Forelimb muscle (tissue), 1 donor: ENCODE results near the gene SDF4. TPM values are rescaled to one million over a fixed set of nuclear protein-coding genes. Genes with fewer than 3 reads are reported as not detected.

Experiments
- DNase-seq: peaks from one replicate; pipeline ENCODE4 v3.0.0-alpha.2; 2013; ENCODE audit warnings: low read depth
- polyA plus RNA-seq: library from polyadenylated mRNA; unstranded; fragments of 120-200 nt; gene quantifications from one replicate; pipeline ENCODE4 v1.2.1, GENCODE V29; 2013; ENCODE audit not compliant: insufficient read length

Gene SDF4
- polyA plus RNA-seq, 1 donor, result 88.6 TPM

DNA sequence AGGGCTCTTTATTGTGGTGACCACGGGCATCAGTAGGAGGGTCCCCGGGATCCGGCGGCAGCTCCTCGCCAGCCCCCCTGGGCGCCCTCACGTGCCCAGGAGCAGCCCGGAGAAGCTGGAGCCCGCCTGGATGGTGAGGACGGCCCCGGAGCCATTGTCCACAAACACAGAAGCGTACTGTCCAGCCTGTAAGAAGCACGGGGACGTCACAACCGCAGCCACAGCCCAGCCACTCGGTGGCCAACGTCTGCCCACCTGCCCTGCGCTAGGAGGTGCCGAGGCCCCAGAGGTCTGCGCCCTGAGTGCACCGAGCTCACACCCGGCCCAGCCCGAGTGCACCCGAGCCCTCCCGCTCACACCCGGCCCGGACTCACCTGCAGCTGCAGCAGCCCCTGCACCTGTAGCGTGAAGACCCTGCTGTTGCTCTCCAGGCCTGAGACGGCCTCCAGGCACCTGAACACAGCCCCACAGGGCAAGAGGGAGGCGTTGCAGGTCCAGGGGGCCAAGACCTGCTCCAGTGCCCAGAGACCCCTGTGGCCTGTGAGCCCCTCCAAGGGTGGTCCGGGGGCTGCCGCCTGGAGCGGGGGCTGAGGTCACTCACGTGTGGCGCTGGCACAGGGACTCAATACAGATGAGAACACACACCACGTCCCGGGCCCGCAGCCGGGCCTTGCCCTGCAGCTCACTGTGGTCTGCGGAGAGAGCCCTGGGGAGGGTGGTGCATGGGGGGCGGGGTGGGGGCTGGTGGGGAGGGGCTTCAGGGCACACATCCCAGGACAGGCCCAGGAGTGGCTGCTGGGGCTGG, 10.9 kb upstream of the SDF4 start:
- no peak for DNase-seq

DNA sequence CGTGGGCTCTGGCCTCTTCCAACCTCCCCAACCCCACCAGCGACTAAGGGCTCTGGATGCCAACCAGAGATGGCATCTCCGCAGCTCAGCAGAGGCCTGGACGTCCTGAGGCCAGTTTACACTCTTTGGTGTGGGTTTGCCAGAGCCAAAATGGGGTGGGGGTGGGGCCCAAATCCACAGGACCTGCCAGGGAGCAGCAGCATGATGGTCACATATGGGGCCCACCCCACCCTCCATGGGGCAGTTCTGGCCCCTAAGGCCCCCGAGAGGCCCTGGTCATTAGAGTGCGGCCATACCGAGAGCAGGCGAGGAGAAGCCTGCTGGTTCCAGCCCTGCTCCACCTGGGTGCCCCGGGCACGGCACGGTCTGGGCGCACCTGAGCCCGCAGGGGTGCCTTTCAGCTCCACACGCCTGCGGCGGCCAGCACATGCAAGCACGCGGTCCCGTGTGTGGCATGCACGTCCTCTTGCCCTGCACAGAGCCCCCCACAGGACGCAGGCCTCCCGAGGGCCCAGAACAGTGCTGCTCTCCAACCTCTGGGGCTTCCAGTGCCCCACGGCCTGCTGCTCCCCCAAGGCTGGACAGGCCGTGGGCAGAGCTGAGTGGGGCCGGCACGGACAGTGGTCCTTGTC, 9.9 kb upstream of the SDF4 start:
- DNase-seq, result no peak

- no peak for DNase-seq
Measured at GRCh38 chr1:1240822-1241587, 9.2 kb upstream of the SDF4 start.

DNA sequence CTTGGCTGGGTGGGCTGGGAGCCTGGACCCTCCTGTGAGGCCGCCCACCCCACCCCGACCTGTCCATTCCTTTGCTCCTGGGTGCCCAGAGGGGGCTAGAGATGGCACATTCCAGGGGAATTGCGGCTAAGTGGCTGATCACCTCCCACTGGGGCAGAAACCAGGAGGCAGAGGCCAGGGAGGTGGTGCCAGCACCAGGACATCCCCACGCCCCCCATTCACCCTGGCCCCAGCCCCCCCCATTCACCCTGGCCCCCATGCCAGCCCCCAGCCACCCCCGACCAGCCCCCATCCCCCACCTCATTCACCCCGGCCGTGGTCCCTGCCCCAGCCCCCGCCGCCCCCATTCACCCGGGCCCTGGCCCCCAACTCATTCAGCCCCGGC, 8.5 kb upstream of the SDF4 start:
- no peak for DNase-seq

DNA sequence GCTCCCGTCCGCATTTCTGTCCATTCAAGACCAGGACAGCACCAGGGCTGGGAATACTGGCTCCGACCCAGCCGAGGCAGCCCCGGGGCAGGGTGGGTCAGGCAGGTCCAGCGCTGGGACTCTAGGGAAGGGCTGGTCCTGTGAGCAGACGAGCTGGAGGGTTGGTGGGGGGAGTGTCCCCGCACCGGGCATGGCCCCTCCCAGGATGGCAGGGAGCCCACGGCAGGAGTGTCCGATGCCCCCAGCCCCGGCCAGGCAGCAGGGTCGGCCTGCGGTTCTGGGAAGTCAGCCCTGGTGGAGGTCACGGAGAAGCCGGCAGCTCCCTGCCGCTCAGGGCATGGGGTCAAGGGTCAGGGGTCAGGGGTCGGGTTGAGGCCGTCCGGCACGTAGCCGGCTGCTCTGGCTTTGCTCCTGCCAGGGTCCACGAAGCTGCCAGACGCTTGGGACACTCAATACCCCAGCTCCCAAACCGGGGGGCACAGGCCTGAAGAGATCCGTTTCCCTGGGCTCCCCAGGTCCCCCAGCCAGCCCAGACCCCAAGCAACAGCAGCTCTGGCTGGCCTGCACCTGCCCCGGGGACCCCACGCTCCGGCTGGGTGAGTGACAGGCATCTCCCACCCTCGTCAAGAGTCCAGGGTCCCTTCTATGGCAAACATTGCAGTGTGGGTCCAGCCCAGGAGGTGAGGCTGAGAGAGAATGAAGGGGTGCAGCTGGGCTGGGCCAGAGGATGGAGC, 8.0 kb upstream of the SDF4 start:
- DNase-seq, result no peak

DNA sequence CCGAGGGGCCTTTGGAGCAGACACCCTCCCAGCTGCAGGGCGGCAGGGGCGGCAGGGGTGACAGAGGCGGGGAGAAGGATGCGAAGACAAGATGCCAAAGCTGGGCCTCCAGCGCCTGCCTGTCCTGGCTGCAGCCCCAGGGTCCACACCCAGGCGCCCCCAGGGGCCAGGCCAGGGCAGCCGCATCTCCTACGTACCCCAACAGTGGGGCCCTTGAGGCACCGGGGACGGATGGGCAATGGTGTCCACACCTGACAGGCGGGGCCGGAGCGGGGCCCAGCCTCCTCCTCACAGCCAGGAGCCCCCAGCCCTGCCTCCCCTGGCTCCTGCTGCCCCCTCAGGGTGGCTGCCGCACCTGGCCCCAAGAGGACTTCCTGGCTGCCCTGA, 7.4 kb upstream of the SDF4 start:
- DNase-seq, result no peak

DNA sequence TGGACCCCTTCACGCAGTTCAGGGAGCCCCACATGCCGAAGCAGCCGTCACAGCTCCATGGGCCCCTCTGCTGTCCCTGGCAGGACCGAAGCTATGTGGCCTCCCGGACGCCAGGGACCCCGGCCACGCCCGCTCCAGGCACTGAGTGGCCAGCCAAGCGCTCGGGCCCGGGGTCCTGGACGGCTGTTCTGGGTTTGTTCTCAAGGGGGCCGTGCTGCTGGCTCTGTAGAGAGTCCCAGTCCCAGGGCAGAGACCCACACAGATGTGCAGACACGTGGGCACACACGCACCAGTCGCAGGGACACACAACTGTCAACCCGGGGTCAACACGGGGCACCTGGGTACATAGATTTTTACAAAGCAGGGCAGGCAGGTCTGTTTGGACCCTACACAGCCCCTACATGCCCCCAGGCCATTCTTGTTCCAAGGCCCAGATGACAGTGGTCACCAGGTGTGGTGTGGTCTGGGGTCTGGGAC, 6.9 kb upstream of the SDF4 start:
- no peak for DNase-seq

- no peak for DNase-seq
Measured at GRCh38 chr1:1237874-1238701, 6.3 kb upstream of the SDF4 start.

GRCh38 chr1:1236945-1237873, 5.4 kb upstream of the SDF4 start:
- DNase-seq, result no peak

DNA sequence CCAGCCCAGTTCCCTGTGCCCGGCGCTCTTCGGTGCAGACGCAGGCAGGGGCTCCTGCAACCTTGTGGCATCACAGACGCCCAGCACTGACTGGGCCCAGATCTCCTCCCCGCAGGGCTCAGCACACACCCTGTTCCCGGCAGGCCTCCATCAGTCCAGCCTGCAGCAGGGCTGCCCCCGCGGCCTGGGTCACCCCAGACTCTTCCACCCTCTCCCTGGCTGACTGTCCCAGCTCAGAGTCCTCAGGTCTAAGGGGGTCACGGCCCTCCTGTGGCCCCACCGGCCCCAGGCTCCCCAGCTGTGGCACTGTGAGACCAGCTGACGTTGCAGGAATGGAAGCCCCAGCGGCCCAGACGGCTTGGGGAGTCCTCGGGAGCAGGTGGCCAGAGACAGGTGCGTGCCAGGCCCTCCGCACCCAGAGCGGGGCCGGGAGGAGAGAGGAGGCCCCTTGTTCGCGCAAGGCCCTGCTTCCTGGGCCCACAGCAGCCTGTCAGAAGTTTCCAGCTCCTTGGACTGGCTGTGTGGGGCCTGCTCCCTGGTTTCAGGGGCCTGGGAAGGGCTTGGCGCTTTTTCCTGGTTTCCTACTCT, 4.5 kb upstream of the SDF4 start:
- no peak for DNase-seq

DNA sequence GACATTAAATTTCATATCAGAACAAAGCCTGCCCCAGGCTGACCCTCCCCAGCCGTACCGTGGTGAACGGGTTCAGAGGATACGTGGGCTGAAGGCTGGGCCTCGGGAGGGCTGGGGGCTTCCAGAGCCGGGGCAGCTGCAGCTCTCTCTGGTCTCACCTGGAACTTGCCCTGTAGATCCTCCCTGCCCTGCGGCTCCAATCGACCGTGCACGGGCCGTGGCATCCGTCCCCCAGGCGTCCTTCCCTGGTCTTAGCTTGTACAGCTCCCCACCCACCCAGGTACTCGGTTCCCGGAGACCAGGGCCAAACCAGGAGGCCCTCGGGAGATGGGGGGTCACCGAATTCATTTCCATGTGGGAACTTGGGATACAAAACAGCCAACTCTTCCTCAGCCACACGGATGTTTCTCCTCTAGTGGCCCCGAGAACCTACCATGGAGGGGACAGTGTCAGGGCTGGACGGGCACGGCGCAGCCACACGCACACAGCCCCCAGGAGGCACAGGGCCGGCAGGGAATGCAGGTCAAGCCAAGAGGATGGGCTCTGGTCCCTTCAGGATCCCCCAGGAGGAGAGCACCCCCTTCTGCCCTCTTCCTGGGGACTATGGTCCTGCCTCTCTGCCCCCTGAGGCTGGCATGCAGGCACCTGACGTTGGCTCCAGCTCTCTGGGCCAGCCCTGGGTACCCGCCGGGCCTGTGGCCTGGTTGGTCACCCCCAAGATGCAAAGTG, 3.4 kb upstream of the SDF4 start:
- no peak for DNase-seq

GRCh38 chr1:1234180-1234808, 2.5 kb upstream of the SDF4 start:
- DNase-seq, result no peak

- DNase-seq, result no peak
Measured at GRCh38 chr1:1233567-1233892, 1.7 kb upstream of the SDF4 start.

DNA sequence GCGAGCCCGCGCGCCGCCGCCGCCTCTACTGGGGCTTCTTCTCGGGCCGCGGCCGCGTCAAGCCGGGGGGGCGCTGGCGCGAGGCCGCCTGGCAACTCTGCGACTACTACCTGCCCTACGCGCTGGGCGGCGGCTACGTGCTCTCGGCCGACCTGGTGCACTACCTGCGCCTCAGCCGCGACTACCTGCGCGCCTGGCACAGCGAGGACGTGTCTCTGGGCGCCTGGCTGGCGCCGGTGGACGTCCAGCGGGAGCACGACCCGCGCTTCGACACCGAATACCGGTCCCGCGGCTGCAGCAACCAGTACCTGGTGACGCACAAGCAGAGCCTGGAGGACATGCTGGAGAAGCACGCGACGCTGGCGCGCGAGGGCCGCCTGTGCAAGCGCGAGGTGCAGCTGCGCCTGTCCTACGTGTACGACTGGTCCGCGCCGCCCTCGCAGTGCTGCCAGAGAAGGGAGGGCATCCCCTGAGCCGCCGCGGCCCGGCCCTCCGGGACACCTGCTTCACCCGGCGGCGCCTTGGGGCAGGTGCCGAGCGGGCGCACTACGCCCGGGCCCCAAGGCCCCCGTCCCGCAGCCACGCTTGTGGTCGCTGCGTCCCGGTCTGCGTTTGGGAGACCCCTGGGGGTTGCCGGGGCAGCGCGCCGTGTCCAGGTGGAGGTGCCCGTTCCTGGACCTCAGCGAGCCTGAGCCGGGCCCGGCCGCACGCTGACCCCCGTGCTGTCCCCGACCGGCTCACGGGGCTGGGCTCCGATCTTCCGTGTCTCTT, 1.2 kb upstream of the SDF4 start:
- DNase-seq, result no peak

GRCh38 chr1:1232208-1232795, 501 bp upstream of the SDF4 start, which contains the start of gene B3GALT6:
Gene B3GALT6, plus strand, starts transcription at chr1:1232237. Its CDS starts 42 bp downstream, at chr1:1232279.
- no peak for DNase-seq

- no peak for DNase-seq
Measured at GRCh38 chr1:1230656-1231399, 973 bp downstream of the SDF4 start.
